Smooth muscle cell (in vitro differentiated cells): ENCODE measurements around the gene CYTH2. TPM values are rescaled to one million over a fixed set of nuclear protein-coding genes. Genes with fewer than 3 reads are reported as not detected.

ENCODE experiments used
- DNase-seq: peaks from one replicate; lab custom pipeline; 2025; ENCODE audit not compliant: unreplicated experiment; lab: John Stamatoyannopoulos, UW
- H2AFZ ChIP-seq: fragments of 200-600 bp; sonication (generic); 2 replicates; pipeline ENCODE4 v1.6.0; 2016; ENCODE audit warnings: antibody characterized with exemption, low read depth, mild to moderate bottlenecking
- H3F3A ChIP-seq: fragments of 200-600 bp; sonication (generic); 2 replicates; pipeline ENCODE4 v1.6.0; 2017; ENCODE audit warnings: antibody characterized with exemption, low read depth
- H3K27ac ChIP-seq: fragments of 200-600 bp; sonication (generic); 2 replicates; pipeline ENCODE4 v1.5.1; 2016; ENCODE audit warnings: low read depth, mild to moderate bottlenecking
- H3K27me3 ChIP-seq: fragments of 200-600 bp; sonication (generic); 2 replicates; pipeline ENCODE4 v1.6.1; 2016; ENCODE audit warnings: low read depth, mild to moderate bottlenecking
- H3K36me3 ChIP-seq: fragments of 200-600 bp; sonication (generic); 2 replicates; pipeline ENCODE4 v1.5.1; 2016; ENCODE audit warnings: low read depth
- H3K4me1 ChIP-seq: fragments of 200-600 bp; sonication (generic); 2 replicates; pipeline ENCODE4 v1.5.1; 2016; ENCODE audit warnings: low read depth
- H3K4me2 ChIP-seq: fragments of 200-600 bp; sonication (generic); 2 replicates; pipeline ENCODE4 v1.6.0; 2016; ENCODE audit warnings: mild to moderate bottlenecking
- H3K4me3 ChIP-seq: fragments of 200-600 bp; sonication (generic); 2 replicates; pipeline ENCODE4 v1.5.1; 2016; ENCODE audit warnings: mild to moderate bottlenecking
- H3K79me2 ChIP-seq: fragments of 200-600 bp; sonication (generic); 2 replicates; pipeline ENCODE4 v1.6.0; 2016; ENCODE audit warnings: low read depth, mild to moderate bottlenecking
- H3K9ac ChIP-seq: fragments of 200-600 bp; sonication (generic); 2 replicates; pipeline ENCODE4 v1.6.0; 2016; ENCODE audit warnings: low read depth
- H3K9me3 ChIP-seq: fragments of 200-600 bp; sonication (generic); replicated peaks from 2 replicates; pipeline ENCODE4 v1.5.1; 2016; ENCODE audit warnings: low read depth
- H4K20me1 ChIP-seq: fragments of 200-600 bp; sonication (generic); 2 replicates; pipeline ENCODE4 v1.6.0; 2016; ENCODE audit warnings: low read depth
- CTCF ChIP-seq: fragments of 200-600 bp; sonication (generic); IDR thresholded peaks from 2 replicates; pipeline ENCODE4 v1.5.1; 2017; ENCODE audit warnings: borderline replicate concordance, mild to moderate bottlenecking, antibody characterized with exemption; ENCODE audit not compliant: insufficient read depth, poor library complexity, severe bottlenecking
- whole genome bisulfite sequencing: methylation state at CpG from one replicate; pipeline ENCODE4 v1.1.7; 2016; ENCODE audit warnings: low lambda C conversion rate; 5-methylcytosine and 5-hydroxymethylcytosine counted together
- polyA plus RNA-seq: library from polyadenylated mRNA; unstranded; fragments of >200 nt; fragmentation: Nextera tagmentation; extraction: Ambion mirVana; gene quantifications from 2 replicates; pipeline ENCODE4 v1.2.1, GENCODE V29; 2016
- total RNA-seq: library from RNA; depleted of rRNA; stranded (reverse); fragments of >200 nt; gene quantifications from 2 replicates; pipeline ENCODE4 v1.2.3, GENCODE V29; 2014

Gene CYTH2
- total and polyA plus RNA-seq, 2 experiments from 2014 or later, result 49.7 to 62.1 TPM

- Histone ChIP-seq H3K27me3 (no peaks in the 10 kb centered on the region), H4K20me1 (no peaks in the 10 kb centered on the region), H3K4me3 (peak within 1 kb of the TSS; percentile 88), H3K9me3 (no peaks in the 10 kb centered on the region), H3K36me3 (no peaks in the 10 kb centered on the region), H3K9ac (peak within 1 kb of the TSS; percentile 90), H3F3A (peaks cover 5% of the 10 kb centered on the region), H3K27ac (peak within 1 kb of the TSS; percentile 88), H2AFZ (peak within 1 kb of the TSS; percentile 82), H3K79me2 (peaks cover 21% of the 10 kb centered on the region), H3K4me1 (peaks cover 13% of the 10 kb centered on the region), H3K4me2 (peak within 1 kb of the TSS; percentile 96)
- WGBS, result under 1% methylated on average over 61 of the region's 61 CpGs
- DNase-seq, result peak; percentile 35
- TF ChIP-seq CTCF, result no peak
Observed at GRCh38 chr19:48445606-48446481, 23.3 kb upstream of the CYTH2 start, which contains the start of gene GRWD1. GRWD1 (plus strand) TSS chr19:48445983; CDS start chr19:48446006, 23 bp downstream.

GRCh38 chr19:48446579-48446978 lies 22.6 kb upstream of the CYTH2 start:
- Histone ChIP-seq H3K9me3 (no peaks in the 10 kb centered on the region), H3K27ac (peak overlapping the region; percentile 88), H3K4me1 (peaks cover 13% of the 10 kb centered on the region), H3K36me3 (no peaks in the 10 kb centered on the region), H3F3A (peaks cover 5% of the 10 kb centered on the region), H4K20me1 (no peaks in the 10 kb centered on the region), H2AFZ (no peak overlapping the region), H3K9ac (peak overlapping the region; percentile 90), H3K79me2 (peaks cover 21% of the 10 kb centered on the region), H3K4me3 (peak overlapping the region; percentile 88), H3K27me3 (no peaks in the 10 kb centered on the region), H3K4me2 (peak overlapping the region; percentile 96)
- DNase-seq, result no peak
- 86% methylated on average over 7 of the region's 7 CpGs for WGBS
- TF ChIP-seq CTCF, result no peak

- 97% methylated on average over 4 of the region's 4 CpGs for WGBS
Observed at GRCh38 chr19:48448563-48448962, 20.6 kb upstream of the CYTH2 start.

More at GRCh38 chr19:48448563-48448962, 20.6 kb upstream of the CYTH2 start:
- TF ChIP-seq CTCF, result no peak
- Histone ChIP-seq H3K4me2 (no peak overlapping the region), H4K20me1 (no peaks in the 10 kb centered on the region), H3K9ac (no peak overlapping the region), H3K9me3 (no peaks in the 10 kb centered on the region), H3K36me3 (no peaks in the 10 kb centered on the region), H3K79me2 (peaks cover 21% of the 10 kb centered on the region), H3K4me3 (no peak overlapping the region), H2AFZ (no peak overlapping the region), H3K27ac (no peak overlapping the region), H3K4me1 (peaks cover 13% of the 10 kb centered on the region), H3K27me3 (no peaks in the 10 kb centered on the region), H3F3A (peaks cover 5% of the 10 kb centered on the region)
- no peak for DNase-seq
